Neural crest cell (in vitro differentiated cells): Measurements from ENCODE around the gene SF3A2. TPM values are rescaled to one million over a fixed set of nuclear protein-coding genes. Genes with fewer than 3 reads are reported as not detected.
A peak's percentile ranks its signal among the peaks of the same experiment; 100 is the strongest.
"Not testable (repeated sequence)": the region's sequence is repeated elsewhere in the genome, so short reads cannot be mapped to it uniquely, and the experiment has no call there.

Experiments
- DNase-seq: peaks from one replicate; pipeline ENCODE4 v3.0.0; 2021; ENCODE audit warnings: low read depth, mixed read lengths, low spot score
- H3K27ac Mint-ChIP-seq: one replicate; pipeline ENCODE4 v1.8.0; 2021; ENCODE audit warnings: mild to moderate bottlenecking, mixed read lengths; ENCODE audit not compliant: unreplicated experiment
- H3K27me3 Mint-ChIP-seq: 2 replicates; pipeline ENCODE4 v1.8.0; 2021; ENCODE audit warnings: low read depth, mild to moderate bottlenecking, mixed read lengths
- H3K36me3 Mint-ChIP-seq: 2 replicates; pipeline ENCODE4 v1.8.0; 2021; ENCODE audit warnings: low read depth, mild to moderate bottlenecking, mixed read lengths
- H3K4me1 Mint-ChIP-seq: 2 replicates; pipeline ENCODE4 v1.8.0; 2021; ENCODE audit warnings: mixed read lengths
- H3K4me3 Mint-ChIP-seq: one replicate; pipeline ENCODE4 v1.8.0; 2021; ENCODE audit warnings: mild to moderate bottlenecking, mixed read lengths
- H3K9me3 Mint-ChIP-seq: 2 replicates; pipeline ENCODE4 v1.8.0; 2021; ENCODE audit warnings: mixed read lengths
- total RNA-seq: library from RNA; stranded (reverse); gene quantifications from 2 replicates; pipeline ENCODE4 v1.2.1, GENCODE V29; 2021
- TF ChIP-seq, protein P1 (sequence below): fragments of 200-600 bp; sonication (generic); conservative IDR thresholded peaks from 2 replicates; pipeline ENCODE4 v1.5.0; 2021; ENCODE audit warnings: antibody characterized with exemption, mild to moderate bottlenecking

SF3A2 gene
- total RNA-seq, 1 donor from 2014 or later, result 189 TPM

DNA sequence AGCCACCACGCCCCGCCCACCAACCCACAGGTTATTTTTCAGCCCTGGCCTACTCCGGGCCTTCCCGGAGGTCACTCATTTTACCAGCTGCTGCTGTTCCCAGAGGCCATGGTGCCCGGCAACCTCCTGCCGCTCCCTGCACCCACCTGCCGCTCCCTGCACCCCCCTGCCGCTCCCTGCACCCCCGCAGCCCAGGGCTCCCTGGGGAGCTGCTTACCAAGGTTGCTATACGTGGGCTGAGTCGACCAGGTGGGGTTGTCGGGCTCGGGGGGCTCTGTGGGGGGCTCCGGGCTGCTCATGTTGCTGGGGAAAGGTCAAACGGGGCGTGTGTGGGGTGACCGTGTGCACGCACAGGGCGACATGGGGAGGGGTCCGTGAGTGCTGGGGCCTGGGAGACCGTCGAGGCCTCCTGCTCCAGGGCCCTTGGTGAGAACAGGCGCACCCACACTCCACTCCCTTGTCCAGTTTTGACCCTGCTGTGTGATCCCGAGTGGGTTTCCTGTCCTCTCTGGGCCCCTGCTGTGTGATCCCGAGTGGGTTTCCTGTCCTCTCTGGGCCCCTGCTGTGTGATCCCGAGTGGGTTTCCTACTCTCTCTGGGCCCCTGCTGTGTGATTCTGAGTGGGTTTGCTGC is 44.1 kb downstream of the SF3A2 start:
- no peak overlapping the region for H3K4me3 Mint-ChIP-seq
- peaks cover 15% of the 10 kb centered on the region for H3K27me3 Mint-ChIP-seq
- no peak for DNase-seq
- H3K27ac Mint-ChIP-seq, result no peak overlapping the region
- peaks cover 5% of the 10 kb centered on the region for H3K4me1 Mint-ChIP-seq
- TF ChIP-seq, protein P1, sequence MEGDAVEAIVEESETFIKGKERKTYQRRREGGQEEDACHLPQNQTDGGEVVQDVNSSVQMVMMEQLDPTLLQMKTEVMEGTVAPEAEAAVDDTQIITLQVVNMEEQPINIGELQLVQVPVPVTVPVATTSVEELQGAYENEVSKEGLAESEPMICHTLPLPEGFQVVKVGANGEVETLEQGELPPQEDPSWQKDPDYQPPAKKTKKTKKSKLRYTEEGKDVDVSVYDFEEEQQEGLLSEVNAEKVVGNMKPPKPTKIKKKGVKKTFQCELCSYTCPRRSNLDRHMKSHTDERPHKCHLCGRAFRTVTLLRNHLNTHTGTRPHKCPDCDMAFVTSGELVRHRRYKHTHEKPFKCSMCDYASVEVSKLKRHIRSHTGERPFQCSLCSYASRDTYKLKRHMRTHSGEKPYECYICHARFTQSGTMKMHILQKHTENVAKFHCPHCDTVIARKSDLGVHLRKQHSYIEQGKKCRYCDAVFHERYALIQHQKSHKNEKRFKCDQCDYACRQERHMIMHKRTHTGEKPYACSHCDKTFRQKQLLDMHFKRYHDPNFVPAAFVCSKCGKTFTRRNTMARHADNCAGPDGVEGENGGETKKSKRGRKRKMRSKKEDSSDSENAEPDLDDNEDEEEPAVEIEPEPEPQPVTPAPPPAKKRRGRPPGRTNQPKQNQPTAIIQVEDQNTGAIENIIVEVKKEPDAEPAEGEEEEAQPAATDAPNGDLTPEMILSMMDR, result no peak
- H3K9me3 Mint-ChIP-seq, result no peaks in the 10 kb centered on the region
- H3K36me3 Mint-ChIP-seq, result no peaks in the 10 kb centered on the region

DNA sequence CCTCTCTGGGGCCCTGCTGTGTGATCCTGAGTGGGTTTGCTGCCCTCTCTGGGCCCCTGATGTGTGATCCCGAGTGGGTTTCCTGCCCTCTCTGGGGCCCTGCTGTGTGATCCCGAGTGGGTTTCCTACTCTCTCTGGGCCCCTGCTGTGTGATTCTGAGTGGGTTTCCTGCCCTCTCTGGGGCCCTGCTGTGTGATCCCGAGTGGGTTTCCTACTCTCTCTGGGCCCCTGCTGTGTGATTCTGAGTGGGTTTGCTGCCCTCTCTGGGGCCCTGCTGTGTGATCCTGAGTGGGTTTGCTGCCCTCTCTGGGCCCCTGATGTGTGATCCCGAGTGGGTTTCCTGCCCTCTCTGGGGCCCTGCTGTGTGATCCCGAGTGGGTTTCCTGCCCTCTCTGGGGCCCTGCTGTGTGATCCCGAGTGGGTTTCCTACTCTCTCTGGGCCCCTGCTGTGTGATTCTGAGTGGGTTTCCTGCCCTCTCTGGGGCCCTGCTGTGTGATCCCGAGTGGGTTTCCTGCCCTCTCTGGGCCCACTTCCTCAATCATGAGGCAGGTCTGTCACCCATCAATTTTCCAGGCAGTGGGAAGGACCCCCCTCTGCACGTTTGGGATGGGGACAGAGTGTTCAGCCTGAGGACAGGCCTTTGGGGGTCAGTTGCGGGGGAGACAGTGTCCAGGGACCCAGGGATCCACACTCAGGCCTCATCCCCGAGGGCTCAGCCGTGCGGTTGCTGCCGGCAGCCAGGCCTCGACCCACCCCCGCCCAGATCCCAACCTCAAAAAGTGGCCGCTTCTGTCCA is 44.8 kb downstream of the SF3A2 start:
- H3K4me1 Mint-ChIP-seq, H3K27ac Mint-ChIP-seq, H3K36me3 Mint-ChIP-seq, H3K4me3 Mint-ChIP-seq, H3K9me3 Mint-ChIP-seq, DNase-seq: not testable (repeated sequence)
- peaks cover 20% of the 10 kb centered on the region for H3K27me3 Mint-ChIP-seq

DNA sequence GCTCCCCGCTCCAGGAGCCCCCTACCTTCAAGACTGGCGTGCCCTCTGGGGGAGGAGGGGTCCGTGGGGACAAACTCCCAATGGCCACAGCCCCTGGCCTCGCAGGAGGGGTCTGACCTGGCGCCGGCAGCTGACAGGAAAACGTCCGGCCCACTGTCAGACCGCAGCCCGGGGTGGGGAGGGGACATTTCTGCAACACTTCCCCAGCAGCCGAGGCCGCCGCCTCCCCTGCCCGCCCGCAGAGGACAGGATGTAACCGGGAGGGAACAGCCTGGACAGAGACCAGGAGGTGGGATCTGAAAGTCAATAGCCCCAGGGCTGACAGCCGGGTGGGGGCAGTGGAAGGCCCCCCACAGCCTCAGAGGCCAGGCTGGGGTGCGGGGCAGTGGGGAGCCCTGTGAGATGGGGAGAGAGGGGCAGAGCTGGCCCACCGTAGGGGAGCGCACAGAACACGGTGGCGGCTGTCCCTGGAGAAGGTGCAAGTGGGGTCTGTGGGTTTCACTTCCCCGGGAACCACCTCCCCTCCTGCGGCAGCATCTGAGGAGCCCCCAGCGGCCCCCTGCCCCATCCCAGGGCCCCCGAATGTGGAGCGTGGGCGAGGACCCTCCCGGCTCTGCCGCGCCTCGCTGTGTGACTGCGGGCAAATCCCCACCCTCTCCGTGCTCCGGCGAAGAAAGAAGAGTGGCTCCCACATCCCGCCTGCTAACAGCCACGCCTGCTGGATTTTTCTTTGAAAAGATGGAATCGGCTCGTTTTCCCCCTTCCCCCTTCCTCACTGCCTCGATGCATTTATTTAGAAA is 45.6 kb downstream of the SF3A2 start, which contains the start of gene PEAK3:
Gene PEAK3 (minus strand): TSS at position 114 of the 800 bp plus-strand sequence. CDS start 1,244 bp downstream, outside the sequence.
- TF ChIP-seq, protein P1, result no peak
- Mint-ChIP-seq H3K9me3 (no peaks in the 10 kb centered on the region), H3K36me3 (no peaks in the 10 kb centered on the region), H3K4me1 (peaks cover 5% of the 10 kb centered on the region), H3K4me3 (peak within 1 kb of the TSS; percentile 63), H3K27me3 (peaks cover 26% of the 10 kb centered on the region), H3K27ac (no peak within 1 kb of the TSS)
- peak; percentile 47 for DNase-seq

DNA sequence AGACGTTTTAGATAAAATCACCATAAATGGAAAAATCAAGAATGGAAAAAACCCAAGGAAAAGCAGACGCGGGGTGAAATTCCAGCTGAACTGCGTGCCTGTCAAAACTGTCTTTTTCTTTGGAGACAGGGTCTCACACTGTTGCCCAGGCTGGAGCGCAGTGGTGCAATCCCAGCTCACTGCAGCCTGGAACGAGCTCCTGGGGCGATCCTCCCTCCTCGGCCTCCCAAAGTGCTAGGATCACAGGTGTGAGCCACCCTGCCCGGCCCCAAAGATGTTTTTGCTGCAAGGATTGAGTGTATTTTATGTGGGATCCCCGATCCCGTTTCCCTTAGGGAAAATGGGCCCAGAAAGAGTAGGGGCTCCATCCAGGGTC is 46.2 kb downstream of the SF3A2 start:
- Mint-ChIP-seq H3K27ac (no peak overlapping the region), H3K36me3 (no peaks in the 10 kb centered on the region), H3K4me1 (peaks cover 5% of the 10 kb centered on the region), H3K4me3 (peak overlapping the region; percentile 63), H3K9me3 (no peaks in the 10 kb centered on the region), H3K27me3 (peaks cover 32% of the 10 kb centered on the region)
- no peak for DNase-seq
- TF ChIP-seq, protein P1, result no peak

DNA sequence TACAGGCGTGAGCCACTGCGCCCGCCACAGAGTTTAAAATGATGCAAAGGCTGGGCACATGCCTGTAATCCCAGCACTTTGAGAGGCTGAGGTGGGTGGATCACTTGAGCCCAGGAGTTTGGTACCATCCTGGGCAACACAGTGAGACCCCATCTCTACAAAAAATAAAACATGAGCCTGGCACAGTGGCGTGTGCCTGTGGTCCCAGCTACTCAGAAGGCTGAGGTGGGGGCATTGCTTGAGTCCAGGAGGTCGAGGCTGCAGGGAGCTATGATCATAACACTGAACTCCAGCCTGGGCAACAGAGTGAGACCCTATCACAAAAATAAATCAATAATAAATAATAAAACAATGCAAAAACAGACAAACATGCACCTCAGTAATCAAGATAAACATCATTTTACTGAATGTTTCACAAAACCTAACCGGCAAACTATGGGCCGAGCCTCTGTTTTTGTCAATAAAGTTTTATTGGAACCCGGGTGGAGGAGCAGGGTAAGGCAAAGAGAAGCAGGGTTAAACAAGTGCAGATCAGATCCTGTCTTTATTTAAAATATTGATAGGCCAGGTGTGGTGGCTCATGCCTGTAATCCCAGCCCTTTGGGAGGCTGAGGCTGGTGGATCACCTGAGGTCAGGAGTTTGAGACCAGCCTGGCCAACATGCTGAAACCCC is 47.3 kb downstream of the SF3A2 start:
- Mint-ChIP-seq H3K27me3 (peaks cover 43% of the 10 kb centered on the region), H3K27ac (no peak overlapping the region), H3K4me3 (no peak overlapping the region), H3K36me3 (peaks cover 3% of the 10 kb centered on the region), H3K4me1 (peaks cover 8% of the 10 kb centered on the region), H3K9me3 (no peaks in the 10 kb centered on the region)
- DNase-seq, result no peak
- TF ChIP-seq, protein P1, result no peak
